Keratinocyte (primary cell): ENCODE measurements around the gene LRRC2. TPM values are rescaled to one million over a fixed set of nuclear protein-coding genes. Genes with fewer than 3 reads are reported as not detected.

ENCODE experiments used
- DNase-seq: peaks from one replicate; pipeline ENCODE4 v3.0.0-alpha.2; 2011; ENCODE audit warnings: low read depth, missing footprints, low spot score
- FAIRE-seq: peaks from 2 replicates; lab custom pipeline; 2011; peaks lifted over from hg19 to GRCh38; lab: Jason Lieb, UNC
- H2AFZ ChIP-seq: 2 replicates; pipeline ENCODE4 v1.6.0; 2012; ENCODE audit warnings: low read length, control low read depth, inconsistent platforms; ENCODE audit not compliant: control insufficient read depth
- H3K27ac ChIP-seq: 2 replicates; pipeline ENCODE4 v1.5.1; 2011; ENCODE audit warnings: low read length; ENCODE audit not compliant: control insufficient read depth, insufficient read depth
- H3K27me3 ChIP-seq: 3 replicates; pipeline ENCODE4 v1.6.0; 2011; ENCODE audit warnings: low read length; ENCODE audit not compliant: control insufficient read depth, insufficient read depth; ENCODE audit errors: extremely low read depth
- H3K36me3 ChIP-seq, 2 experiments: 2 replicates in 1 of 2; 3 replicates in 1 of 2; pipeline ENCODE4 v1.5.1; 2011; ENCODE audit warnings: low read length in 2 of 2, mild to moderate bottlenecking in 1 of 2; ENCODE audit not compliant: control insufficient read depth in 2 of 2, insufficient read depth in 2 of 2; ENCODE audit errors: extremely low read depth in 1 of 2
- H3K4me1 ChIP-seq: 3 replicates; pipeline ENCODE4 v1.5.1; 2011; ENCODE audit warnings: low read length; ENCODE audit not compliant: control insufficient read depth, insufficient read depth; ENCODE audit errors: extremely low read depth
- H3K4me2 ChIP-seq: 3 replicates; pipeline ENCODE4 v1.6.0; 2011; ENCODE audit warnings: low read depth, low read length; ENCODE audit not compliant: control insufficient read depth, insufficient read depth; ENCODE audit errors: extremely low read depth
- H3K4me3 ChIP-seq, 3 experiments: fragments of 200-600 bp in 1 of 3; sonication (generic) in 1 of 3; 2 replicates in 2 of 3; 3 replicates in 1 of 3; pipeline ENCODE4 v1.5.1; 2011 to 2016; ENCODE audit warnings: low read length in 3 of 3, mild to moderate bottlenecking in 3 of 3, control low read depth in 2 of 3, inconsistent platforms in 1 of 3, low read depth in 1 of 3, mixed read lengths in 1 of 3, mixed run types in 1 of 3, moderate library complexity in 1 of 3; ENCODE audit not compliant: control insufficient read depth in 2 of 3, insufficient read depth in 2 of 3; ENCODE audit errors: extremely low read depth in 1 of 3
- H3K79me2 ChIP-seq: 2 replicates; pipeline ENCODE4 v1.6.0; 2012; ENCODE audit warnings: low read length; ENCODE audit not compliant: control insufficient read depth, insufficient read depth
- H3K9ac ChIP-seq: 3 replicates; pipeline ENCODE4 v1.6.0; 2011; ENCODE audit warnings: low read length; ENCODE audit not compliant: control insufficient read depth, insufficient read depth; ENCODE audit errors: extremely low read depth
- H3K9me1 ChIP-seq: 3 replicates; pipeline ENCODE4 v1.6.0; 2011; ENCODE audit warnings: low read length; ENCODE audit not compliant: control insufficient read depth, insufficient read depth; ENCODE audit errors: extremely low read depth
- H3K9me3 ChIP-seq: 2 replicates; pipeline ENCODE4 v1.5.1; 2012; ENCODE audit warnings: low read depth, low read length; ENCODE audit not compliant: control insufficient read depth
- H4K20me1 ChIP-seq: 3 replicates; pipeline ENCODE4 v1.6.0; 2011; ENCODE audit warnings: low read length; ENCODE audit not compliant: control insufficient read depth, insufficient read depth; ENCODE audit errors: extremely low read depth
- EZH2 ChIP-seq: IDR thresholded peaks from one replicate; pipeline ENCODE4 v1.6.1; 2012; ENCODE audit warnings: inconsistent platforms, mild to moderate bottlenecking, low read length, moderate library complexity
- dilution Hi-C: fragments of 300-500 bp; cut with MboI; formaldehyde crosslinking; loops from one replicate; pipeline ENCODE4 v1.7.0; 2020; ENCODE audit warnings: low sequenced_read_pairs; ENCODE audit not compliant: extremely low pct_ligation_motif_present
- polyA plus RNA-seq, 5 experiments: library from polyadenylated mRNA; depleted of rRNA in 3 of 5; stranded (reverse) in 3 of 5; stranded (forward) in 1 of 5; unstranded in 1 of 5; fragments of >200 nt; gene quantifications; 1 replicate in 1 of 5; 2 replicates in 3 of 5; 3 replicates in 1 of 5; pipeline versions ENCODE4 v1.2.1 to v1.2.3, GENCODE V29; 2011 to 2012; ENCODE audit warnings: missing spikeins in 2 of 5, low read depth in 1 of 5, low replicate concordance in 1 of 5
- TF ChIP-seq, protein P1 (sequence below), 3 experiments: IDR thresholded peaks in 1 of 3; conservative IDR thresholded peaks in 1 of 3; optimal IDR thresholded peaks in 1 of 3; 2 replicates in 2 of 3; 3 replicates in 1 of 3; pipeline versions ENCODE3 to v1.5.1; 2011; ENCODE audit warnings: low read length in 3 of 3, mild to moderate bottlenecking in 3 of 3, moderate library complexity in 2 of 3, control low read depth in 1 of 3, inconsistent platforms in 1 of 3; ENCODE audit not compliant: insufficient read depth in 2 of 3; ENCODE audit errors: extremely low read depth in 1 of 3

LRRC2 gene
- polyA plus RNA-seq, 1 donor (not counting 4 experiments of a cell fraction or from before 2014, with no cell fraction given), result 0.51 TPM

DNA sequence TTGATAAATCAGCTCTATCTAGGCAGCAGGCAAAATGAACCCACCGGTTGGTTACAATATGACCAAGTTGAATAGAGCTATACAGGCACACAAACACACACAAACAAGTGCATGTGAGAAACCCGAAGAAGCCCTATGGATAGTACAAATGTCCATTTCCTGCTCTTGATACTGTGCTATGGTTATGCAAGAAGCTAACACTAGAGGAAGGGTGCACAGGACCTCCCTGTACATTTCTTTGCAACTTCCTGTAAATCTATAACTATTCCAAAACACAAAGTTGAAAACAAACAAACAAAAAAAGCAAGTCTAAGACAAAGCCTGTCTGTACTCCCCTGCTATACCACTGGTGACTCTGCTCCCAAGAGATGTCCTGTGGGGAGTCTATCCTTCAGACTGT is 38.0 kb upstream of the LRRC2 start:
- H3K9me3 ChIP-seq, result no peaks in the 10 kb centered on the region
- no peak overlapping the region for H3K4me2 ChIP-seq
- H2AFZ ChIP-seq, result no peak overlapping the region
- dilution Hi-C loops, result no loop called here
- TF ChIP-seq EZH2, result no peak
- TF ChIP-seq, protein P1, sequence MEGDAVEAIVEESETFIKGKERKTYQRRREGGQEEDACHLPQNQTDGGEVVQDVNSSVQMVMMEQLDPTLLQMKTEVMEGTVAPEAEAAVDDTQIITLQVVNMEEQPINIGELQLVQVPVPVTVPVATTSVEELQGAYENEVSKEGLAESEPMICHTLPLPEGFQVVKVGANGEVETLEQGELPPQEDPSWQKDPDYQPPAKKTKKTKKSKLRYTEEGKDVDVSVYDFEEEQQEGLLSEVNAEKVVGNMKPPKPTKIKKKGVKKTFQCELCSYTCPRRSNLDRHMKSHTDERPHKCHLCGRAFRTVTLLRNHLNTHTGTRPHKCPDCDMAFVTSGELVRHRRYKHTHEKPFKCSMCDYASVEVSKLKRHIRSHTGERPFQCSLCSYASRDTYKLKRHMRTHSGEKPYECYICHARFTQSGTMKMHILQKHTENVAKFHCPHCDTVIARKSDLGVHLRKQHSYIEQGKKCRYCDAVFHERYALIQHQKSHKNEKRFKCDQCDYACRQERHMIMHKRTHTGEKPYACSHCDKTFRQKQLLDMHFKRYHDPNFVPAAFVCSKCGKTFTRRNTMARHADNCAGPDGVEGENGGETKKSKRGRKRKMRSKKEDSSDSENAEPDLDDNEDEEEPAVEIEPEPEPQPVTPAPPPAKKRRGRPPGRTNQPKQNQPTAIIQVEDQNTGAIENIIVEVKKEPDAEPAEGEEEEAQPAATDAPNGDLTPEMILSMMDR (optimal IDR thresholded peaks at IDR 0.05 in 1 of 3, IDR thresholded peaks at IDR 0.05 in 1 of 3, conservative IDR thresholded peaks at IDR 0.05 in 1 of 3; ENCODE audit: extremely low read depth in 1 of 3, insufficient read depth in 2 of 3, low read length in 3 of 3), result no peak
- no peaks in the 10 kb centered on the region for H3K9me1 ChIP-seq
- H3K4me3 ChIP-seq, result no peak overlapping the region
- no peak for DNase-seq
- no peak for FAIRE-seq
- peaks cover 1% of the 10 kb centered on the region for H3K4me1 ChIP-seq
- no peaks in the 10 kb centered on the region for H4K20me1 ChIP-seq
- no peaks in the 10 kb centered on the region for H3K27me3 ChIP-seq
- H3K27ac ChIP-seq, result no peak overlapping the region
- no peaks in the 10 kb centered on the region for H3K79me2 ChIP-seq
- H3K36me3 ChIP-seq, result no peaks in the 10 kb centered on the region
- no peak overlapping the region for H3K9ac ChIP-seq

DNA sequence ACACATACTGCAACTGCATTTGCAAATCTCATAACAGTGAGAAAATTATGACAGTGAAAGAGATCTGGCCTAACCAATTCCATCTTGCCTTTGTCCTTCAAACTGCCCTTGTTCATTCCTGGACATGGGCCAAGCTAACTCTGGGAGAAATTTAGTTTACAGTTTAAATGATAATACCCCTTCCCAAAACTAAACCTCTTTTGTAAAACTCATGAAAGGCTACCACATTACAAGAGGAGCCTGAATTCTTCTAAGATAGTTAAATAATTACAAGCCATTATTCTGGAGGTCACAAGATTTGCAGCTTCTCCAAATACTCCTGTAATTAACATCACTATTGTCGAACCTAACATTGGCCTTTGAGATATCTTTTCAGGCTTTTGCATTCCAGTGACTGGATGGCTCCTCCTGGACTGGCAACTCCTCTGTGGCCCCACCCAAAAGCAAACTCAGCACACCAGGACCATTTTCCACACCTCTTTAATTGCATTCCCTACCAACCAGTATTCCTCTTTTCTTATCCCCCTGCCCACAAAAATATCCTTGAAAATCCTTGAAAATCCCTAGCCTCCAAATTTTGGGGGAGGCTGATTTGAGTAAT is 37.4 kb upstream of the LRRC2 start:
- Histone ChIP-seq H3K9me3 (no peaks in the 10 kb centered on the region), H3K4me3 (no peak overlapping the region), H3K4me1 (no peaks in the 10 kb centered on the region), H3K9me1 (no peaks in the 10 kb centered on the region), H3K79me2 (no peaks in the 10 kb centered on the region), H2AFZ (no peak overlapping the region), H4K20me1 (no peaks in the 10 kb centered on the region), H3K4me2 (no peak overlapping the region), H3K27me3 (no peaks in the 10 kb centered on the region), H3K27ac (no peak overlapping the region), H3K36me3 (no peaks in the 10 kb centered on the region), H3K9ac (no peak overlapping the region)
- FAIRE-seq, result no peak
- dilution Hi-C loops, result no loop called here
- no peak for TF ChIP-seq EZH2
- TF ChIP-seq, protein P1 (optimal IDR thresholded peaks at IDR 0.05 in 1 of 3, IDR thresholded peaks at IDR 0.05 in 1 of 3, conservative IDR thresholded peaks at IDR 0.05 in 1 of 3; ENCODE audit: extremely low read depth in 1 of 3, insufficient read depth in 2 of 3, low read length in 3 of 3), result no peak
- no peak for DNase-seq
